MV-4-11 (cell line): Measurements from ENCODE around the gene GRM5.
"Not testable (repeated sequence)": the region's sequence is repeated elsewhere in the genome, so short reads cannot be mapped to it uniquely, and the experiment has no call there.

Experiments used
- DNase-seq: peaks from one replicate; lab custom pipeline; 2025; lab: John Stamatoyannopoulos, UW

Gene GRM5

DNA sequence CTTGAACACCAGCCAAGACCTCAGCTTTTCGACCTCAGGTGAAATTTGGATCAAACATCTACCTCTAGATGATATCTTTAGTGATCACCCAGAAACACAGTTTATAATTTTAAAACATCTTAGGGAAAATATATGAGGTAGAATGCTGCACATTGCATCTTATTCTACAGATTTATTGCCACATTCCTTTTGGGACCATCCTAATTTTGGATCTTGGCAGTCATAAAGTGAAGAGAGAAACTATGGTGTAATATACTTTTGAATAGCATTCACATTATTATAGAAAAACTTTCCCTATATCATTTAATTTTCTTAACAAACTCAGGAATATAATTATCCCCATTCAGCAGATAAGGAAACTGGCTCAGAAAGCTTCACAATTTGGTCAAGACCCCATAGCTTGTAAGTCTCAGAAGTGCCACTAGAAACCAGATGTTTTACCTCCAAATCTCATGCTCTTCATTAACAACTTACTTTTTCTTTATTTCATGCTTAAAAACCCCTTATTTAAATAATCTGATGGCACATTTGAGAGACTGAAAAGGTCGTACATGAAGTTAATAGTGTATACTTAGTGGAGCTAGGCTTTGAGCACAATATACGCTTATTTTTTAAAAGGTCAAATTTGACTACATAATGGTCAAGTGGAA lies 529.0 kb downstream of the GRM5 start:
- no peak for DNase-seq

DNA sequence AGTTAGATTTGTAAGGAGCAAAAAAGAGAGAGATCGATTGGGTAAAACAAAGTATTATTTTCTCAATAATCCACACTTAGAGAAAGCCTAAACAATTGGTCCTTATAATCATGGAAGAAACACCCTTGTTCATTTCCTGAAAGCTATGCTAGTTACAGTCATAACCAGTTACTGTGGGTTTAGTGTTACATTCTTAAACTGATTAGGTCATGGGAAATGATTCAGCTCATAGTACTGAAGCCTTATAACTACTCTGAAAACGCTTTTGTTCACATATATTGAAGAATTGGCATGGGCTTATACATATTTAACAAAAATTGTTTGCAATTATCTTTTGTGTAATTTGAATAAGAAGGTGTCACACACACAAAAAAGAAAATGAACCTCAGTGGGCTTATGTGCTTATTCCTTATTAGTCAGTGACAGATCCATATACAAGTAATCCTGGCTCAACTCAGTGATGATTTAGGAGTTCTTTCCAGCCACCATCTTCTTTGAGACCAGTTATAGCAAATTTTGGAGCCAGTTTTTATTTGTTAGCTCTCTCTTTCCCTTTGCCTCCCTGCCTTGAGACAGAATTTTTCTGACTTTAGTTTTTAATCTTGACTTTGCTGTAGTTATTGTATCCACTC lies 529.8 kb downstream of the GRM5 start:
- peak; percentile 1 for DNase-seq

DNA sequence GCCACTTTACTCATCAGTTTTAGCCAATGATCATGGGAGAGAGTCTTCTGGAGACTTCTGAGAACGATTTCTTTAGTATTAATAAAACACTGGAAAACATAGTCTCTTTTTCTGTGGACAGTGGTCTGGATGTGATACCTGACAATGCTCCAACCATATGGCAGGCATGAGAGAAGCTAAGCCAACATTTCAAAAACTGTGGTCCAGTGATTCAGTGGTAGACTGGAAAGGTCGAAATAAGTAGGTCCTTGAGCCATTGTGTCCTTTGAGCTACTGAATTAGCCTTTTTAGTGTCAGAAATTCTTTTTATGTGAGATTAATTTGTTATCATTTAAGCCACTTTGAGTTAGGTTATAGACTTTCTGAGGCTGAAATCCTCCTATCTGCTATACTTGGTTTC lies 530.5 kb downstream of the GRM5 start:
- no peak for DNase-seq

DNA sequence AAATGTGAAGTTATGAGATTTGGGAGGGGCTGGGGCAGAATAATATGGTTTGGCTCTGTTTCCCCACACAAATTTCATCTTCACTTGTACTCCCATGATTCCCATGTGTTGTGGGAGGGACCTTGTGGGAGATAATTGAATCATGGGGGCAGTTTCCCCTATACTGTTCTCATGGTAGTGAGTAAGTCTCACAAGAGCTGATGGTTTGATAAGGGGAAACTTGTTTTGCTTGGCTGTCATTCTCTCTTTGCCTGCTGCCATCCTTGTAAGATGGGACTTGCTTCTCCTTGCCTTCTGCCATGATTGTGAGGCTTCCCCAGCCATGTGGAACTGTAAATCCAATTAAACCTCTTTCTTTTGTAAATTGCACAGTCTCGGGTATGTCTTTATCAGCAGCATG lies 531.1 kb downstream of the GRM5 start:
- DNase-seq: not testable (repeated sequence)

DNA sequence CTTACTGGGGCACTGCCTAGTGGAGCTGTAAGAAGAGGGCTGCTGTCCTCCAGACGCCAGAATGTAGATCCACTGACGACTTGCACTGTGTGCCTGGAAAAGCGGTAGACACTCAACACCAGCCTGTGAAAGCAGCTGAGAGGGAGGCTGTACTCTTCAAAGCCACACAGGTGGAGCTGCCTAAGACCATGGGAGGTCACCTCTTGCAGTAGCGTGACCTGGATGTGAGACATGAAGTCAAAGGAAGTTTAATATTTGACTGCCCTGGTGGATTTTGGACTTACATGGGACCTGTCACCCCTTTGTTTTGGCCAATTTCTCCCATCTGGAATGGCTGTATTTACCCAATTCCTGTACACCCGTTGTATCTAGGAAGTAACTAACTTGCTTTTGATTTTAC lies 531.6 kb downstream of the GRM5 start:
- DNase-seq: no peak

DNA sequence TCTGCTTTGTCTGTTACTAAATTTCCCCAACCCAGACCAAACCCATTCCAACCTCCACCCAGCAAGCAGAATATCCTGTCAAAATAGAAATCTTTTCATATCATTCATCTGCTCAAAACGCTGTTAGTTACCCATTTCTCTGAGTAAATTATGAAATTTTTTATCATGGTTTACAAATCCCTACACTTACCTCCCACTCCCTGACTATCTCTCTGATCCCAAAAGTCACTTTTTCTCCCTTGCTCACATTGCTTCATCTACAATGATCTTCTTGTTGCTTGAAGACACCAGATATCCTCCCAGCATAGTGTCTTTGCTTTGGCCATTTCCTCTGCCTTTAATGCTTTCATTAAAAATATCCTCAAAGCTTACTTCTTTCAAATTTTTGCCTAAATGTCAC lies 532.8 kb downstream of the GRM5 start:
- no peak for DNase-seq

DNA sequence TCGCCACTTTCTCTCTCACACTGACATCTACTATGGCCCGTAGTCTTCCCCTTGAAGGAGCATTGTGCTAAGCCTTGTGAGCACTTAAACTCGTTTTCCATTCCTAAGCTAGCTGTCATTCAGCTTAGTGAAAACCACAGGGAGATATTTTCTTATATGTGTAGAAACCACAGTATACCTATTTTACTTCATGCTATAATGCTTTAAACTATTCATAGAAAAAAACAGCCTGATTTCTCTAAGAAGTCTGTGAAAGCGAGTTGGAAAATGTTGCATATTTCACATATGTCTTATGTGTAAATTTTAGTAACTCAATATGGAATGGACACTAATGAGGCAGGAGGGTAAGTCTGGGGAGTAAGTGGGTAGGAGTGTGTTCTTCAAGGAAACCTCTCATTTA lies 534.0 kb downstream of the GRM5 start:
- DNase-seq: no peak

DNA sequence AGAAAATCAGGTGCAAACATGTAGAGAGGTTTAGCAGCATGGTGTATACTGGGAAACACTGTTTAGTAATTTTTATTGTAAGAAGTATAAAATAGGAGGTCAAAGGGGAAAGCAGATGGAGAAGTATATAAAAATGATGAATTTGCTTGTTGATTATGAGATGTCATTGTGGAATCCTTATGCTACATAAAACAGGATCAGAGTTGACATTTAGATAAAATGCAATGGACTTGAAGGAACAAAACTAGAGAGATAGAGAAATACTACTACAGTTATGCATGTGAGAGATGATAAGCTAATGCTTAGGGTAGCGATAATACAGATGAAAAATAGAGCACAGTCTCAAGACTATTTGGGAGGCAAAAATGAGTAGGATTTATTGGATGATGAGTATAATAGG lies 536.4 kb downstream of the GRM5 start:
- no peak for DNase-seq

DNA sequence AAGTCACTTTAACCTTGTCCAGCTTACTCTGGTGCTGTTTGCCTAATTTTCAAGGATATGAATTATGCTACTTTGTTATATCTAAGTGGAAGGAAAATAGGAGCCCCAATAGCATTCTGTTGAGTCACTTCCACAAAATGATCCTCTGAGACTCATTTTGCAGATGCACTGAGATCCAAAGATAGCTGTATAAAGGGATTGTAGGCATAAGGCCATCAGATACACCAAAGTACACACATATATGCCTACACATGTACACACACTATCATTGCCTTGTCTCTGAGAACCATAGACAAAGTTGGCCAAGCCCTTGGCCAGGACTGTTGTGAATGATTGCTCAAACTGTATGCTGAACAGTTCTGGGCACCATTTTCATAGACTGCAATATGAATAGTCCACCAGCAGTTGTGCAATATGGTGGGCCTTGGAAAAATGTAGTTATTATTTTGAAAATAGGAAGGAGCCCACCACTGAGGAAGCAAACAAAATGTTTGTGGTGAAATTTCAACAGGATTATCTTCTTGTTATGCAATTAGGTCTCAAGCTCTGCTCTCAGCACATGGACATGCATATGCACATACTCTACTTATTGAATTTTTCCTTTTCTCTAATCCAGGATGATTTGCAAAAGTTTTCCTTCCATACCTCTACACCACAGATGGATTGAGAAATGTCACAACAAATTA lies 542.3 kb downstream of the GRM5 start:
- peak; percentile 80 for DNase-seq

DNA sequence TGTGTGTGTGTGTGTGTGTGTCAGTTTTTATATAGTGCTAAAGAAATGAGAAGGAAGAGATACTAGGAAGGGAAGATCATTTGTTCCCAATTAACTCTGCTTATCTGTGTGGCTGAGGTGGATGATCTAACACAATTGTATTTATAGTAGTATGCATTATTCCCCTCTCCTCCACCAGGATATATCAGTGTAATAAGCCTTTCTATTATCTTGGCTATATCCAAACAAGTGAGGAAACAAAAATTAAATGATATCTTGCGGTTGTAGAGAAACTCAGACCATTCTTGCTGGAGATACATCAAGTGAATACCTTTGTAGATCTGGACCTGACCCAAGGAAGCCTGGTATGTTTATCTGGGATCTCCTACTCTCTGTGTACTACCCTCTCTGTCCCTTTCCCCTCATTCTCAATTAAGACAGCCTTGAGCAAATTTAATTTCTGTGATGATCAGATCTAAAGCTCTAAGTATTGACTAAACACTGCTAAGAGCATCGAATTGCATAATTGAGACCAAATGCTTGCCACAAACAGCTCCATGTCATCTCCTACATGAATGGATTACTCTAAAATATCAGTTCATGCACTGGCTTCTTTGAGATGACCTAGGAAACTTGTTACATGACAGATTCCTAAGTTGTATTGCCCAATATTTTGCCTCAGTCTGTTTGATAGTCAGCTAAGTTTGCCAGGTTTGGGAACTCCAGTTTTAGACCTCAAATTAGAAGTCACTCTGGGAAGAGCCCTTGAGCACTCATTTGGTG lies 543.0 kb downstream of the GRM5 start:
- peak; percentile 2 for DNase-seq

DNA sequence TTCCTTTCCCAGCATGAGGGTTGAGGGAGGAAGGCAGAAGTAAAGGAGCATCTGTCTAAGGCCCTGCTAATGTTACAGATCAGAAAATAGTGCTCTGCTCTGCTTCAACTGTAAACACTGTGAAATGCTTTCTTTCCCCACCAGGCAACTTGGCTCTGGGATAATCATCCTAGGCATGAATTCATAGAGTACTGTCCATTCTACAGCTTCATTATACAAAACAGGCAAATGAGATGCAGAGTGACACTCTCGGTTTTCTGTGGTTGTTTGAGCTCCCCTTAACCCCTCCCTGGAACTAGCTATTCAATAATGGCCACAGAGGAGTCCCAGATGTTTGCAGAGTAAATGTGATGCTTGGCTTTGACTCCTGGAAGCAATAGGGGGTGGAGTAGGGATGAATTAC lies 544.0 kb downstream of the GRM5 start:
- no peak for DNase-seq

DNA sequence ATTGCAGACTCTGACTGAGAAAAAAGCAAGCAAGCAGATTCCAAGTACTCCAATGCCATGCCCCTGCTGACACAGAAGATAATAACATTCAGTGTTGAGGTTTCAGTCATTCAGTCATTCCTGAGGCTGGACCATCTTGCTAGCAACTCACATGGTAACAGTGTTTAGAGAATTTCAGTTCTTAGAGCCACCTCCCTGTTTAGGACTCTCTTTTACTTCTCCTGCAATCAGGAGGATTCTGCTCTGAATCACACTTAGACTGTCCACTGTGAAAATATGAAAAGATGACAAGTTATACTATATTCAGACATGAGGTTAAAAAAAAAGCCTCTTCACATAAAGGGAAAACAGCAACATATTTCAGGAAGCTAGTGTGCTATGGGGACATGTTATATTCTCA lies 544.4 kb downstream of the GRM5 start:
- DNase-seq: no peak

DNA sequence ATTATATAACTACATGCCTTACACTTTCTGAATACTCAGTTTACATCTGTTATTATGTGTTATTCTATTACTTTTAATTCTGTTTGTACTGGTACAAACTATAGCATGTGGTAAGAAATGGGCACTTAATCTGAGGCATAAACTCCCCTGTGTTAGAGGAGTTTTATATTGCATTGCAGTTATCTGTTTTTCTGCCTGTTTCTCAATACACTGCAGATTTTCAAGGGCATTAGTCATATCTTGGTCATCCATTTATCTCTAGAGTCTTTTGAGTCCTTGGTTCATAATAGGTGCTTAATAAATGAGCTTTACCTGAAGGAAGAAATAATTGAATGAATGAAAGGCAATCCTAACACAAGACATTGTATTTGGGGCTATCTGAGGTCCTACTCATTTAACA lies 545.4 kb downstream of the GRM5 start:
- DNase-seq: no peak

DNA sequence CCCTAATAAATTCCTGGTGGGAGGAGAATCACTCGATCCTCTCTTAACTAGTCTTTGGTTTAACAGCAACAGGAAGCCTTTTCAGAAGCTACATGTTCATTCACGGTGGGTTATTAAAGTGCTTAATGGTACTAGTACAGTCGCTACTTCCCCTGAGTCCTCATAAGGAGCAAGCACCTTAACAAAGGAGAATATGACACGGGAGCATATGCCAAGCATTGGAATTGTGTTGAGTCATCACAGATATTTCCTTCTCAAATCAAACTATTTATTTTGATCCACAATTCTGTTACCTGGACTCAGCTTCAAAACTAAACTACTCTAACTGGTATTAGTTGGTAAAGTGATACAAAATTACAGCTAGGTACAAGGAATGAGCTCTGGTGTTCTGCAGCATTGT lies 550.8 kb downstream of the GRM5 start:
- no peak for DNase-seq

DNA sequence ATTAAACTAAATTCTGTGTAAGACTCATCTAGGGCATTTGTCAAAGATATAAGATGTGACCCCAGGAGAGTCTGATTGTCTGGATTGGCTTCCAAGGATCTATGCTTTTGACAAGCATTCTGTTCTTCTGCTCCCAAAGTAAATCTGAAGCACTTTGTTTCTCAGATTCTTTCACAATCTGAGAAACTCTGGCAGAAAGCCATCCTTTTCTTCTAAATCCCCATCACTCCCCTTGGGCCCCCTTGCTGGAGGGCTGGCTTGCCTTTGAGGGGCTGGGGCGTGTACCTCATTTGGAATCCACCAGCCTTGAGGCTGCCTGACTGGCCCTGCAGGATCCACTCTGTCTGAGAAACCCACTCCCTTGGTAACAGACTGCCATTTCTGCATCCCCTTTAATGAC lies 554.8 kb downstream of the GRM5 start:
- no peak for DNase-seq

DNA sequence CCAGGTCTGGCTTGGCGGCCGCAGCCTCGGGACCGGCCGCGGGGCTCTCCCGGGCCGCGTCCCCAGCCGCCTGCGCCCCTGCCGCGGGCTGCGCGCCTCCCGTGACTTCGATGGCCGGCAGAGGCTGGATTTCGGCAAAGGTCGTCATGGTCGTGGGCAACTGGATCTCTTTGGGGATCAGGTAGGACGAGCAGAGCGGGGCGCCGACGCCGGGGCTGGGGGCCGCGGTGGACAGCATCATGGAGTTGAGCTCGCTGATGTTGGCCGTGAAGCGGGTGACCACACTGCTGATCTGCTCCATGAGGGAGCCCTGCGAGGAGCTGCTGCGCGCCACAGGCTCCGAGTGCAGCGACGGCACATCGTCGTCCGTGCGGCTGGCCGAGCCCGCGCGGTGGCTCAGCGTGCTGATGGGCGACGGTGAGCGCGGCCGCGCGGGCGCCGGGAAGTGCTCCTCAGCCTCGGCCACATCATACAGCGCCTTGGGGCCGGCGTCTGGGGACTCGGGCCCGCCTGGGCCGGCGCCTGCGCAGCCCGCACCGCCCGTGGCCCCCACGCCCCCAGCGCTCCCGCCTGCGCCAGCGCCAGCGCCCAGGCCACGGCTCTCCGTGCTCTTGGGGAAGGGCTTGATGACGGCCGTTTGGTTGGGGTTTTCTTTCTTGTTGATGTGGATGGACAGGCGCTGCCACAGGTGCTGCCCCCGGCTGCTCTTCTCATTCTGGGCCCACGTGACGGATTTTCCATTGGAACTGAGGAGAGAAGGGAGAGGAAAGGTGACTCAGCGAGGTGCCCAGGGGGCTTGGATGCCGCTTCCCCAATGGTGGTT lies 556.8 kb downstream of the GRM5 start:
- DNase-seq: no peak

DNA sequence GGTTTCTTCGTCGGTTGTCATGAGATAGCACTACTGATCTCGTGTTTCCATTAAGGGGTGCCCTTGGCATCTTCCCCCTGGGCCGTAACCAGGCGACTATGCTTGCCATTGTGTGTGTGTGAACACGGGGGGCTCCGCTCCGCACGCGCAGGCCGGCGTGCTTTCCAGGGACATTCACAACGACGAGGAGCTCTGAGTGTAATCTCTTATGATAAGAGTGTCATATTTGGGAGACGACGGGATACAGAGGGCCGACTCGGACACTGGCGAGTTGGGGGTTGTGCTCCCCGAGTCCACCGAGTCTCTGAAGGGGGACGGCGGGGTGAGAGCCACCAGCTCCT lies 557.4 kb downstream of the GRM5 start:
- DNase-seq: no peak

DNA sequence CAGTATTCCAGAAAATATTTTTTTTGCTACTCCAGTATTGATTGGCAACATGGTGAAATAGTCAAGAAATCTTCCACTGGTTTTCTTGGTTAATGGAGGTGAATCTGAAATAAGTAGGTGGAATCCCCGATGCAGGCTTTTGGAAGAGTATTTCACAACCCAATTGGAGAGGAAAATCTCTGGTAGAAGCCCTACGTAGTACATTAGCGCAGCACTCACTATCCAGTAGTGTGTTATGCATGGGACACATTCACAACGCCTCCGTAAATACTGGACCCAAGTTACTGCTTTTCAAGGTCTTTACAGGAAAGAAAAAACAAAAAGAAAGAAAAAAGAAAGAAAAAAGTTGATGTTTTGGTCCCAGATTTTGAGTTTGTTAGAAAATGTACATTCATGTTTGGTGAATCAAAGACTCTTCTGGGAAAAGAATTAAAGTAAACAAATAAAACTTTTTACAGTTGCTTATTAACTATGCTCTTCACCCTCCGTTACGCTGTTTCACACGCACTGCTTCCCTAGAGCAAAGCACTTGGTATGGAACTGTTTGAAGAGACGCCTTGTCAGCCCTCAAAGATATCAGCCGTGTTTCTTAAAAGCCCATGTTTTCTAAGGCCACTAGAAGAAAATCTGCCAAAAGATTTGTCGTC lies 557.9 kb downstream of the GRM5 start:
- no peak for DNase-seq

DNA sequence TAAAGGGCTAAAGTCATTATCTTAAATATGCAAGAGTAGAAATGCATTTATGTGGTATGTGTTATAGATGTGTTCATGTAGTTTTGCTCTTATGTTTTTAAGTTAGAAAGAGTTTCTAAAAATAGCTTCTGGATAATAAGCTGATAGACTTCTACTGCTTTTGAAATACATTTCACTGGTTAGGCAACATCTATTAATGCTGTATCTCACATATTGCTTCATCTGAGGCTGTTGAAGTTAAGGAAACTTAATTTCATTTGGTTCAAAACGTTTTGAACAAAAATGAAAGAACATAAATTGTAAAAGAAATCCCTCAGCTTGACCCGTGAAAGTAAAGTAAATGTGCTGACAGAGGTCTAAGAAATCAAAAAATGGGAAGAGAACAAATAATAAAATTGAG lies 564.2 kb downstream of the GRM5 start:
- DNase-seq: no peak

DNA sequence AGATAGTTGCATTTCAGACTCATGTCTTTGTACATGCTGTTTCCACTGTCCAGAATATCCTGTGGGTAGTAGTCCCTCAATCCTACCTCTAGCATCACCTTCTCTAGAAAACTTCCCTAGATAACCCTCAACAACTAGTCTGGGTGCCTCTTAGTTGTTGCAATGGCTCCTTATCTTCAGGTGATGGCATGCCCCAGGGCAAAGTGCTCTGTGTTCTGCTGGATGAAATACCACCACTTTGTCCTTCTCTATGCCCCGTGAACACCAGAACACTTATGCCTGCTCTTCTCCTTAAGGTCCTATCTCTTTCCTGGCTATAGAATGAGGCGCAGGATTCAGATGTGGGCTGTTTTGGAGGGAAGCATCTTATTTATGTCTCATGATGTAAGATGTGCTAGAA lies 569.9 kb downstream of the GRM5 start:
- no peak for DNase-seq

DNA sequence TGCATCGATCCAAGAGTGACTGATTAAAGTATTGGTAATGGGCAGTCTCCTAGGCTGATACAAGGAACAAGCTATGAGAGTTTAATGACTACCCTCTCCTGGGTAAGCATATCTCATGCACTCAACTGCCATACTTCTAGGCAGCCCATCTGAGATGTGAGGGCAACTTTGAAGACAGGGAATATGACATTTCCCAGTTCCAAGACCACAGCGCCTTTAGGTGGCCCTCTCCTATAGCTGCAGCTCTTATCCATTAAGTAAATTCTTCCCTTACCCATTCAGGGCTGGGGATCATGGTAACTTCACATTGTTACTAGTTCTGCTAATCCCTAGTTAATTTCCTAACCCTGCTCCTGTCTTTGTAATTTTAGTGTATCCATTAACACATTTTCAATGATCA lies 570.9 kb downstream of the GRM5 start:
- no peak for DNase-seq

DNA sequence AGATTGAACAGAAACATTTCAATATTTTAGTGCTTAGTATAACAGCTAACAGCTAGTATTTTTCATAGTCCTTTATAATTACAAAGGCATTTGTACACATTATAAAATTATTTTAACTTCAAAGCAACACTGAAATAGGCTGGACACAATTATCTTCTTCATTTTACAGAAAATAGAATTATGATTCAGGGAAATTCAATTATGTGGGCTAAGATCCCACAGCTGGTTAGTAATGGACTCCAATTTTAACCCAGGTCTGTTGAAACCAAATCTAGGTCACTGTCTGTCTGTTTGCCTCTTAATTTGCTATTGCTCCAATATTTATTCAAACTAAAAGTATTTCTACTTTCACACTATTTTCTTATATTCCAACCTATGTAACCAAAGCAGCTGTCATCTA lies 574.1 kb downstream of the GRM5 start:
- no peak for DNase-seq
